Measurements from ENCODE around the gene INPP5A. TPM values are rescaled to one million over a fixed set of nuclear protein-coding genes. Genes with fewer than 3 reads are reported as not detected.
A peak's percentile ranks its signal among the peaks of the same experiment; 100 is the strongest.
"Not testable (repeated sequence)": the region's sequence is repeated elsewhere in the genome, so short reads cannot be mapped to it uniquely, and the experiment has no call there.

Gene INPP5A
- total and polyA plus RNA-seq, 5 donors = 60.0 to 116 (median 97.8) TPM

DNA sequence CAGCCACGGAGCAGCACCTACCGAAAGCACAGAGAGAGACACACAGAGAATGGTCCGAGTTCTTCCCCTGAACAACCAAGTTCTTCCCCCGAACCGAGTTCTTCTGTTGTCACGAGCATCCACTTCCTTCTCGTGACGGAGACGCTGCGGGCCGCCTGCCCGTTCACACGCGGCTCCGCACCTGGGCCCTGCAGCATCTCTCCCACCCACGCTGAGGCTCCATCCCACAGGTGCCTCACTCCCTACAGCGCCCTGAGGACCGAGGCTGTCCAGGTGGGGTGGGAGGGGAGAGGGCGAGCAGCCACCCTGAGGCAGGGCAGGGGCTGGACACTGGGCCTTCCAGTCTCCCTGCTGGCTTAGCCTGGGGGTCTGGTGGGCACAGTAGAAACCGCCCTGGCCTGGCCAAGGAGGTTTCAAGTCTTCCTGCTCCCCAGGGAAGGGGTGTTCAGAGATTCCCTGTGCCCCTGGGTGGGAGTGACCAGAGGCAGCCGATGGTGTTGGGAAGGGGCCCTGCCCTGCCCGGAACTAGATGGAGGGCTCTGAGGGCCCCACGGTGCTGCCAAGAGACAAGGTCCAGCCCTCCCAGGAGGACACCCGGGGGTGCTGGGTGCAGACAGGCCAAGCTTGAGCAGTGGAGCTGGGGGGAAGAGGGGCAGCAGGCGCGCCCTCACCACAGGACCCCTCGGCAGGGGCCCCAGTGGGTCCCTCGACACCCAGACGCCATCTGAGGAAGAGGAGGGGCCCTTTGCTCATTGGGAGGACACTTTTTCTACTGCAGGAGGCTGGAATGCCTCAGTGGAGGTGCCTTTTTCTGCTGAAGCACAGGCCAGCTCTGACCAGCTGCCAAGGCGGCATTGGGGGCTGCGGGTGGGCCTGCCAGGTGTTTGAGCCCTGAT, 253.6 kb downstream of the INPP5A start:
- no peak overlapping the region for H3K4me3 ChIP-seq (ENCODE audit: low read length)
- H3K27me3 ChIP-seq (ENCODE audit: control insufficient read depth, insufficient read depth) = no peaks in the 10 kb centered on the region
- H3K9me3 ChIP-seq (ENCODE audit: control insufficient read depth, low read length) = no peaks in the 10 kb centered on the region
- DNase-seq (no peak), ATAC-seq (no peak)
- intact Hi-C loops (cut with DNase I) = no loop called here
- no peak overlapping the region for H3K27ac ChIP-seq (ENCODE audit: low read length)
- 64% methylated on average over 31 of the region's 31 CpGs for WGBS
- no peaks in the 10 kb centered on the region for H3K4me1 ChIP-seq (ENCODE audit: control insufficient read depth, insufficient read depth, low read length)

DNA sequence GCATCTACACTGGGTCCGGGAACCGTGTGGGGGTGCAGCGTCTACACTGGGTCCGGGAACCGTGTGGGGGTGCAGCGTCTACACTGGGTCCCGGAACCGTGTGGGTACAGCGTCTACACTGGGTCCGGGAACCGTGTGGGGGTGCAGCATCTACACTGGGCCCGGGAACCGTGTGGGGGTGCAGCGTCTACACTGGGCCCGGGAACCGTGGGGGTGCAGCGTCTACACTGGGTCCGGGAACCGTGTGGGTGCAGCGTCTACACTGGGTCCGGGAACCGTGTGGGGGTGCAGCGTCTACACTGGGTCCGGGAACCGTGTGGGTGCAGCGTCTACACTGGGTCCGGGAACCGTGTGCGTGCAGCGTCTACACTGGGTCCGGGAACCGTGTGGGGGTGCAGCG, 254.5 kb downstream of the INPP5A start:
- H3K9me3 ChIP-seq (ENCODE audit: control insufficient read depth, low read length); DNase-seq; H3K27ac ChIP-seq (ENCODE audit: low read length); intact Hi-C loops (cut with DNase I); H3K4me3 ChIP-seq (ENCODE audit: low read length); H3K27me3 ChIP-seq (ENCODE audit: control insufficient read depth, insufficient read depth); ATAC-seq; H3K4me1 ChIP-seq (ENCODE audit: control insufficient read depth, insufficient read depth, low read length): not testable (repeated sequence)
- WGBS = 94% methylated on average over 33 of the region's 33 CpGs

DNA sequence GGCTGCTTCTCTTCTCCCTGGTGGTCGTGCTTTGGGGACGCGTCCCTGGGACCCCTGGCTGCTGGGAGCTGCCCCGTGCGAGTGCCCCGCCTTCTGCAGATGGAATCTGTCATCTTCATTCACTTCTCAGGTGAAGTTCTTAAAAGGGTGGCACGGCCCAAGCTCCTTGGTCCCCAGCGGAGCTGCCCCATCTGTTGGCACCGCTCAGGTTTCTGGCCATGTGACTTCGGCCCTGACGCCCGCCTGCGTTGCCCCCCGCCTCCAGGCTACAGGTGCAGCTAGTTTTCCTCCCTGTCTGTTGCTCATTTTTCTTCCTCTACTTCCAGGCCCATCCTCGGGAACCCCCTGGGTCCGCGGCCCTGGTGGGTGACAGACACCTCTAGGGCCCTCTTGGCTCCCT, 255.2 kb downstream of the INPP5A start:
- WGBS = 88% methylated on average over 17 of the region's 17 CpGs
- Histone ChIP-seq H3K9me3 (ENCODE audit: control insufficient read depth, low read length) (no peaks in the 10 kb centered on the region), H3K4me1 (ENCODE audit: control insufficient read depth, insufficient read depth, low read length) (no peaks in the 10 kb centered on the region), H3K27me3 (ENCODE audit: control insufficient read depth, insufficient read depth) (no peaks in the 10 kb centered on the region), H3K4me3 (ENCODE audit: low read length) (no peak overlapping the region), H3K27ac (ENCODE audit: low read length) (no peak overlapping the region)
- no peak for DNase-seq
- no peak for ATAC-seq
- intact Hi-C loops (cut with DNase I) = no loop called here

DNA sequence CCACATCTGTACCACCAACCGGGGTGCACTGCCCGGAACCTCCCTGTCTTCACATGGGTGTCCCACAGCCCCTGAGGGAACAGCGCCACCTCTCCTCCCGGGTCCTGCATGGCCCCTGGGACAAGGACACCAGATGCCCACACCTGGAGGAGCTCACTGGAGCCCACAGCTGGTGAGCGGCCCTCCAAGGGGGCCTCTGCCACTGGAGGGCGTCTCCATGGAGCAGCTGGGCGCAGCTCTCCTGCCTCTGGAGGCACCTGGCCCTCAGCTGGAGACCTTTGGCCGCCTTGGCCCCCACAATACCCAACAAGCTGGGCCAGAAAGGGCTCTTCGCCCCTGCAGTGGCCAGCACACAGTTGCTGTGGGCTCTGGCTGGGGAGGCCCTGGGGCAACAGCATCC, 255.6 kb downstream of the INPP5A start:
- Histone ChIP-seq H3K9me3 (ENCODE audit: control insufficient read depth, low read length) (no peaks in the 10 kb centered on the region), H3K27me3 (ENCODE audit: control insufficient read depth, insufficient read depth) (no peaks in the 10 kb centered on the region), H3K27ac (ENCODE audit: low read length) (no peak overlapping the region), H3K4me1 (ENCODE audit: control insufficient read depth, insufficient read depth, low read length) (no peaks in the 10 kb centered on the region), H3K4me3 (ENCODE audit: low read length) (no peak overlapping the region)
- ATAC-seq = no peak
- no peak for DNase-seq
- 86% methylated on average over 9 of the region's 9 CpGs for WGBS
- intact Hi-C loops (cut with DNase I) = no loop called here

DNA sequence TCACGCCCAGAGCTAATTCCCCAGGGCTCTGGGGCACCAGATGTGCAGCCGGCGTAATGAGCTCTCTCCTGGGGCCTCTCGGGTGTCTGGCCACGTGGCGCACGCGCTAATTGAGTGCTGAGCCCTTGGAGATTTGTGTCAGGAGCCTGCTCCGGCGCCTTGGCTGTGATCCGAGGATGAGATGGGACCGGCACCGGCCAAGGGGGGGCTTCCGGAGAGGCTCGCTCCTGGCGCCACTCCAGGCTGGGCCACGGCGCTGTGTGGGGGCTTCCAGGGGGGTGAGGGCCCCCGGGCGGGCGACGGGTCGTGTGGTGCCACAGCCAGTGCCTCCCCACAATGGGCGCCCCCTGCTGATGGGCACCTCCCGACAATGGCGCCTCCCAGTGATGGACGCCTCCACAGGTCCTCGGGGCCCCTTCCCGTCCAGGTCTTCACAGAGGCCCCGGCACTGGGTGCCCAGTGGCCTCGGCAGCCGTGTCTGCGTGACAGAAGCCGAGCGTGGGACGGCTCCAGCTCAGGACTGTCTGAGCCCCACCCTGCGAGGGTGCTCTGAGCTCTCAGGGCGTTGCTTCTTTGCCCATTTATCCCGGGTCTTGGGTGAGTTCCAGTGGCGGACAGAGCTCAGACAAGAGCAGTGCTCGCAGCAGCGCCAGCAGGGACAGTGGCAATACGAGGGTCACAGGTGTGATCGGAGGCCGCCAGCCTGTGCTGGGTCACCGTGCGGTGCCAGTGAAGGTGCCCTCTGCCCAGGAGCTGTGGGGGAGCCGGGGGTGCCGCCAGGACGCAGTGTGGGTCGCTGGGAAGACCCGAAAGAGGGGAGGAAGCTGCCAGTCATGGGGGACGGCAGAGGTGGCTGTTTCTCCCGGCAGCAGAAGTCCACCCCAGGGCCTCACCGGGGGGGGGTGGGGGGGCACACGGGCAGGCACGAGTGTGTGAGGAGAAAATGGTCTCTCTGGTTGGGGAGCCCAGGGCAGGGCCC, 256.6 kb downstream of the INPP5A start:
- intact Hi-C loops (cut with DNase I) = no loop called here
- no peaks in the 10 kb centered on the region for H3K4me1 ChIP-seq (ENCODE audit: control insufficient read depth, insufficient read depth, low read length)
- H3K27me3 ChIP-seq (ENCODE audit: control insufficient read depth, insufficient read depth) = no peaks in the 10 kb centered on the region
- no peak overlapping the region for H3K27ac ChIP-seq (ENCODE audit: low read length)
- ATAC-seq (no peak), DNase-seq (no peak)
- 58% methylated on average over 57 of the region's 57 CpGs for WGBS
- no peak overlapping the region for H3K4me3 ChIP-seq (ENCODE audit: low read length)
- H3K9me3 ChIP-seq (ENCODE audit: control insufficient read depth, low read length) = no peaks in the 10 kb centered on the region

DNA sequence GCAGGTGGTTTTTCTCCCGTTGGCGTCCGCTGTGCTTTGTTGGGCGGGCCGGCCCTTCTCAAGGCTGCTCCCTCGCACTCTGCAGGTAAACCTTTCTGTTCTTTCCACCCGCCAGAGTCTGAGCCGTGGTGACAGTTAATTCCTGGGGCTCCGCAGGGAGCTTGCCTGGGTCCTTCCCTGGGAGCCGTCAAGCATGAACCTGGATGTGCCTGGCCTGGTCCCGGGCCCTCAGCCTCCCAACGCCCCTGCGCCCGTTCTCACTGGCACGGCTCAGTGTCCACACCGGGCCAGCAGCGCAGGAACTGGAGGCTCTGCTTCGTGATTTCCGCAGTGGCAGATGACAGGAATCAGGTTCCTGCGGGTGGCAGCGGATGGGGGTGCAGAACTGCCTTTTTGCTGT, 259.3 kb downstream of the INPP5A start:
- H3K9me3 ChIP-seq (ENCODE audit: control insufficient read depth, low read length) = peaks cover under 1% of the 10 kb centered on the region
- ATAC-seq (no peak), DNase-seq (peak in 1 of 3 donors; percentile 32)
- no peak overlapping the region for H3K4me3 ChIP-seq (ENCODE audit: low read length)
- intact Hi-C loops (cut with DNase I) = no loop called here
- no peaks in the 10 kb centered on the region for H3K27me3 ChIP-seq (ENCODE audit: control insufficient read depth, insufficient read depth)
- no peak overlapping the region for H3K27ac ChIP-seq (ENCODE audit: low read length)
- WGBS = 81% methylated on average over 21 of the region's 21 CpGs
- no peaks in the 10 kb centered on the region for H3K4me1 ChIP-seq (ENCODE audit: control insufficient read depth, insufficient read depth, low read length)

DNA sequence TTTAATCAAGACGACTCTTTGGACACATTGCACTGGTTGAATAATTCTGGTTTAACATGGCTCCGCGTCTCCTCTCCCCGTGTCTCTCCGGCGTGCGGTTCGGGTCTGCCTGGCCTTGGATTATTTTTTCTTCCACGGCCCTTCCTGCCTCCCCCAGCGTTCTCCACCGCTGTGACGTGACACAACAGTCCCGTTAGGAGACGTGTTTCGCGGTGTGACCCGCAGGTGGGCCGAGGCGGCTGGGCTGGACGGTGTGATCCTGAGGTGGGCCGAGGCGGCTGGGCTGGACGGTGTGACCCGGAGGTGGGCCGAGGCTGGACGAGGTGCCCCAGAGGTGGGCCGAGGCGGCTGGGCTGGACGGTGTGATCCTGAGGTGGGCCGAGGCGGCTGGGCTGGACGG, 260.4 kb downstream of the INPP5A start:
- ATAC-seq; H3K9me3 ChIP-seq (ENCODE audit: control insufficient read depth, low read length); H3K4me1 ChIP-seq (ENCODE audit: control insufficient read depth, insufficient read depth, low read length); H3K27ac ChIP-seq (ENCODE audit: low read length); H3K4me3 ChIP-seq (ENCODE audit: low read length); H3K27me3 ChIP-seq (ENCODE audit: control insufficient read depth, insufficient read depth); intact Hi-C loops (cut with DNase I): not testable (repeated sequence)
- DNase-seq = peak in 2 of 3 donors; percentile 13 to 24
- WGBS = 92% methylated on average over 21 of the region's 32 CpGs

DNA sequence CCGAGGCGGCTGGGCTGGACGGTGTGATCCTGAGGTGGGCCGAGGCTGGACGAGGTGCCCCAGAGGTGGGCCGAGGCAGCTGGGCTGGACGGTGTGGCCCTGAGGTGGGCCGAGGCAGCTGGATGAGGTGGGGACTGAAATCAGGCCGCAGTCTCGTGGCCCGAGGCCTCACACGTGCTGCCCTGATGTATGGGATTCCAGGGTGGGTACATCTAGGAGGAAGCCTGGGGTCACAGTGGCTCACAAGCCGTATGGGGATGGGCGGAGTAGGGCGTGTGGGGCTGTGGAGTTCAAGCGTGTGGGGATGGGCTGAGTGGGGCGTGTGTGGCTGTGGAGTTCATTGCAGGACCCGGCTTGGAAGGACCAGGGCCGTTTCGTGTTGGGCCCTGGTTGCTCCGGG, 260.8 kb downstream of the INPP5A start:
- no peak overlapping the region for H3K27ac ChIP-seq (ENCODE audit: low read length)
- no peak for ATAC-seq
- H3K27me3 ChIP-seq (ENCODE audit: control insufficient read depth, insufficient read depth) = no peaks in the 10 kb centered on the region
- no peaks in the 10 kb centered on the region for H3K4me1 ChIP-seq (ENCODE audit: control insufficient read depth, insufficient read depth, low read length)
- DNase-seq = peak in 1 of 3 donors; percentile 16
- WGBS = 88% methylated on average over 21 of the region's 21 CpGs
- intact Hi-C loops (cut with DNase I) = no loop called here
- peaks cover 3% of the 10 kb centered on the region for H3K9me3 ChIP-seq (ENCODE audit: control insufficient read depth, low read length)
- no peak overlapping the region for H3K4me3 ChIP-seq (ENCODE audit: low read length)

DNA sequence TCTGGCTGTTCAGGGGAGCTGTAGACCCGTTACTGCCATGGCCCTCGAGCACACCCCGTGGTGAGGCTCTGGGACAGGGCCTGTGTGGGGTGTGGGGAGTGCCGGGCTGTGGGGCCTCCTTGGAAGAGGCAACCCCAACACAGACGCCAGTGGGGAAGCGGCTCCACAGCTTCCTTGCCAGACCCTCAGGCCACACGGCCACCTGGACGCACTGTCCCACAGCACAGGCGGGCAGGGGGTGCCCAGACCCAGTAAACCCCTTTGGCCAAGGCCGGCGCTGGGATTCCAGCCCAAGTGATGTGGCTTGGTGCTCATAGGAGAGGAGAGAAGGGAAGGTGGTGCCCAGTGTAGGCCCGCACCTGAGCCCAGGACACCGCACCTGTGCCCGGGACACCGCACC, 261.3 kb downstream of the INPP5A start:
- DNase-seq (peak in 2 of 3 donors; percentile 27 to 32), ATAC-seq (no peak)
- H3K27ac ChIP-seq (ENCODE audit: low read length) = no peak overlapping the region
- no peaks in the 10 kb centered on the region for H3K27me3 ChIP-seq (ENCODE audit: control insufficient read depth, insufficient read depth)
- no peak overlapping the region for H3K4me3 ChIP-seq (ENCODE audit: low read length)
- 90% methylated on average over 15 of the region's 15 CpGs for WGBS
- no peaks in the 10 kb centered on the region for H3K4me1 ChIP-seq (ENCODE audit: control insufficient read depth, insufficient read depth, low read length)
- intact Hi-C loops (cut with DNase I) = no loop called here
- H3K9me3 ChIP-seq (ENCODE audit: control insufficient read depth, low read length) = peaks cover 3% of the 10 kb centered on the region

DNA sequence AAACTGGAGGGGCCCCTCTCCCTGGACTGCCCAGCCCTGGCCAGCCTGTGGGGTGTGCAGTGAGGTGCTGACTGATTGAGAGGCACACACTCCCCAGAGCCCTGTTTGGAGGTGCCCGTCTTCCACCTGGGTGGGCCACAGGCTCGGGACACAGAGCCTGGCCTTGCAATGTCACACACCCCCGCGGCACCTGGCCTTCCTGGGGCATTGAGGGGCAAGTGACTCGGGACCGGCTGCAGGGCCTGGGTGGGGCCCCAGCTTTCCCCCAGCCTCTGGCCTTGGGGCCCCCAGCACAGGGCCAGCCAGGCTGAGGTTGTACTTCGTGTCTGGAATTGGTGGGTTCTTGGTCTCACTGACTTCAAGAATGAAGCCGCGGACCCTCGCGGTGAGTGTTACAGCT, 262.3 kb downstream of the INPP5A start:
- Histone ChIP-seq H3K4me3 (ENCODE audit: low read length) (no peak overlapping the region), H3K27me3 (ENCODE audit: control insufficient read depth, insufficient read depth) (no peaks in the 10 kb centered on the region), H3K27ac (ENCODE audit: low read length) (no peak overlapping the region), H3K9me3 (ENCODE audit: control insufficient read depth, low read length) (peaks cover 3% of the 10 kb centered on the region), H3K4me1 (ENCODE audit: control insufficient read depth, insufficient read depth, low read length) (no peaks in the 10 kb centered on the region)
- 91% methylated on average over 11 of the region's 11 CpGs for WGBS
- ATAC-seq = no peak
- intact Hi-C loops (cut with DNase I) = no loop called here
- DNase-seq = peak in 2 of 3 donors; percentile 10 to 35

DNA sequence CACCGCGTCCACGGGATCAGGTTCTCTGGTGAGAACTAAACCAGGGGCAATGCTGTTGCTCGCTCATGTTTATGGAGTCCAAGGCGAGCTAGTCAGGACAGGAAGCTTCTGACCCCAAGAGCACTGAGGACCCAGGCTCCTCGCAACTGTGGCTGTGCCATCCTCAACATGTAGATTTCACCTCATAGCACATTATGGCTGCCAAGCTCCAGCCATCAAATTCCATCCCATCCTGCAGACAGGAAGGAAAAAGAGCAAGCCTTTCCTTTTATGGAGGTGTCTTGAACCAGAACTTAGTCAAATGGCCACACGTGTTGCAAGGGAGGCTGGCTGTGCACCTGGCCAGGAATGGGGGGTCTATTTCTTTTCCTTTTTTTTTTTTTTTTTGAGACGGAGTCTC, 264.5 kb downstream of the INPP5A start:
- ATAC-seq (no peak), DNase-seq (peak in 1 of 3 donors; percentile 17)
- 85% methylated on average over 8 of the region's 8 CpGs for WGBS
- no peak overlapping the region for H3K4me3 ChIP-seq (ENCODE audit: low read length)
- intact Hi-C loops (cut with DNase I) = no loop called here
- H3K27ac ChIP-seq (ENCODE audit: low read length) = no peak overlapping the region
- no peaks in the 10 kb centered on the region for H3K4me1 ChIP-seq (ENCODE audit: control insufficient read depth, insufficient read depth, low read length)
- peaks cover 3% of the 10 kb centered on the region for H3K9me3 ChIP-seq (ENCODE audit: control insufficient read depth, low read length)
- H3K27me3 ChIP-seq (ENCODE audit: control insufficient read depth, insufficient read depth) = no peaks in the 10 kb centered on the region
